GM12891 (cell line): ENCODE data around the gene MANEAL.

Experiments
- PAX5 ChIP-seq: IDR thresholded peaks from 2 replicates; pipeline ENCODE4 v1.6.1; 2011; ENCODE audit warnings: low read length, moderate library complexity, mild to moderate bottlenecking; ENCODE audit not compliant: insufficient read depth, severe bottlenecking
- POLR2A ChIP-seq: IDR thresholded peaks from 2 replicates; pipeline ENCODE4 v1.6.1; 2011; ENCODE audit warnings: low read depth, low read length, control low read depth
- POLR2AphosphoS5 ChIP-seq: IDR thresholded peaks from 2 replicates; pipeline ENCODE4 v1.6.1; 2011; ENCODE audit warnings: low read depth, low read length, control low read depth
- POU2F2 ChIP-seq: IDR thresholded peaks from 2 replicates; pipeline ENCODE4 v1.6.1; 2011; ENCODE audit warnings: low read depth, mild to moderate bottlenecking, control low read depth, low read length, moderate library complexity
- SPI1 ChIP-seq: IDR thresholded peaks from 2 replicates; pipeline ENCODE4 v1.6.1; 2011; ENCODE audit warnings: low read depth, low read length, control low read depth
- TAF1 ChIP-seq: IDR thresholded peaks from 2 replicates; pipeline ENCODE4 v1.6.1; 2011; ENCODE audit warnings: low read depth, low read length, control low read depth

- TF ChIP-seq POLR2AphosphoS5 (no peak), TAF1 (no peak), SPI1 (no peak), POLR2A (no peak), PAX5 (no peak), POU2F2 (no peak)
These were observed 23.8 kb downstream of the MANEAL start for GRCh38 chr1:37817481-37817880.
